Trophoblast cell (in vitro differentiated cells and primary cell): ENCODE data around the gene TAAR2.
"Not testable (repeated sequence)": the region's sequence is repeated elsewhere in the genome, so short reads cannot be mapped to it uniquely, and the experiment has no call there.

Experiments
- DNase-seq, 2 donors: peaks; one replicate each; pipeline ENCODE4 v3.0.0-alpha.2; 2016
- H2AFZ ChIP-seq: 2 replicates; pipeline ENCODE4 v1.6.1; 2013; ENCODE audit warnings: low read length, moderate library complexity, mild to moderate bottlenecking; ENCODE audit not compliant: insufficient read depth, poor library complexity
- H2AK5ac ChIP-seq: 2 replicates; pipeline ENCODE4 v1.6.1; 2013; ENCODE audit warnings: mild to moderate bottlenecking, low read length
- H2BK120ac ChIP-seq: 2 replicates; pipeline ENCODE4 v1.6.1; 2013; ENCODE audit warnings: low read length, mild to moderate bottlenecking, moderate library complexity; ENCODE audit not compliant: insufficient read depth, poor library complexity
- H2BK12ac ChIP-seq: 2 replicates; pipeline ENCODE4 v1.6.1; 2013; ENCODE audit warnings: mild to moderate bottlenecking, low read length, moderate library complexity
- H2BK5ac ChIP-seq: 2 replicates; pipeline ENCODE4 v1.6.1; 2013; ENCODE audit warnings: low read length, low read depth, moderate library complexity, mild to moderate bottlenecking; ENCODE audit not compliant: poor library complexity
- H3K14ac ChIP-seq: 2 replicates; pipeline ENCODE4 v1.6.1; 2013; ENCODE audit warnings: mild to moderate bottlenecking, low read length
- H3K18ac ChIP-seq: 2 replicates; pipeline ENCODE4 v1.6.1; 2013; ENCODE audit warnings: mild to moderate bottlenecking, low read length
- H3K23ac ChIP-seq: 2 replicates; pipeline ENCODE4 v1.6.1; 2013; ENCODE audit warnings: low read length
- H3K27ac ChIP-seq: 2 replicates; pipeline ENCODE4 v1.5.1; 2013; ENCODE audit warnings: low read depth, mild to moderate bottlenecking, inconsistent platforms, low read length, moderate library complexity
- H3K27me3 ChIP-seq: 2 replicates; pipeline ENCODE4 v1.6.1; 2013; ENCODE audit warnings: inconsistent platforms, mild to moderate bottlenecking, low read length, moderate library complexity; ENCODE audit not compliant: insufficient read depth
- H3K36me3 ChIP-seq, 2 experiments: 1 replicate in 1 of 2; 2 replicates in 1 of 2; pipeline ENCODE4 v1.6.1; 2013; ENCODE audit warnings: low read length in 2 of 2, mild to moderate bottlenecking in 2 of 2, moderate library complexity in 1 of 2; ENCODE audit not compliant: insufficient read depth in 2 of 2, control insufficient read depth in 1 of 2
- H3K4ac ChIP-seq: 2 replicates; pipeline ENCODE4 v1.6.1; 2013; ENCODE audit warnings: low read depth, mild to moderate bottlenecking, low read length, moderate library complexity
- H3K4me1 ChIP-seq, 2 experiments: 1 replicate in 1 of 2; 2 replicates in 1 of 2; pipeline ENCODE4 v1.6.1; 2013; ENCODE audit warnings: low read length in 2 of 2, mild to moderate bottlenecking in 2 of 2, moderate library complexity in 1 of 2; ENCODE audit not compliant: insufficient read depth in 2 of 2, control insufficient read depth in 1 of 2
- H3K4me2 ChIP-seq: 2 replicates; pipeline ENCODE4 v1.6.1; 2013; ENCODE audit warnings: inconsistent platforms, mild to moderate bottlenecking, low read length, moderate library complexity
- H3K4me3 ChIP-seq: 2 replicates; pipeline ENCODE4 v1.5.1; 2013; ENCODE audit warnings: mild to moderate bottlenecking, low read depth, low read length, inconsistent platforms
- H3K79me1 ChIP-seq: one replicate; pipeline ENCODE4 v1.6.1; 2013; ENCODE audit warnings: low read length
- H3K79me2 ChIP-seq: 2 replicates; pipeline ENCODE4 v1.6.1; 2013; ENCODE audit warnings: low read length, mild to moderate bottlenecking; ENCODE audit not compliant: control insufficient read depth, insufficient read depth, poor library complexity
- H3K9ac ChIP-seq: 2 replicates; pipeline ENCODE4 v1.6.1; 2013; ENCODE audit warnings: mild to moderate bottlenecking, low read length
- H3K9me3 ChIP-seq: 2 replicates; pipeline ENCODE4 v1.6.1; 2013; ENCODE audit warnings: low read depth, mild to moderate bottlenecking, control low read depth, inconsistent platforms, low read length; ENCODE audit not compliant: insufficient read depth
- H4K12ac ChIP-seq: 2 replicates; pipeline ENCODE4 v1.6.1; 2013; ENCODE audit warnings: low read depth, mild to moderate bottlenecking, low read length, moderate library complexity
- H4K8ac ChIP-seq: 2 replicates; pipeline ENCODE4 v1.6.1; 2013; ENCODE audit warnings: low read depth, mild to moderate bottlenecking, low read length, moderate library complexity
- H4K91ac ChIP-seq: one replicate; pipeline ENCODE4 v1.6.1; 2013; ENCODE audit warnings: low read depth, mild to moderate bottlenecking, low read length, moderate library complexity
- WGBS: extraction: QIAGEN DNeasy Blood & Tissue Kit; methylation state at CpG from one replicate; pipeline ENCODE4 v1.1.7; 2013; ENCODE audit warnings: missing lambda C conversion rate; ENCODE audit not compliant: insufficient read length, insufficient coverage; ENCODE audit errors: extremely low coverage; 5-methylcytosine and 5-hydroxymethylcytosine counted together

Gene TAAR2

DNA sequence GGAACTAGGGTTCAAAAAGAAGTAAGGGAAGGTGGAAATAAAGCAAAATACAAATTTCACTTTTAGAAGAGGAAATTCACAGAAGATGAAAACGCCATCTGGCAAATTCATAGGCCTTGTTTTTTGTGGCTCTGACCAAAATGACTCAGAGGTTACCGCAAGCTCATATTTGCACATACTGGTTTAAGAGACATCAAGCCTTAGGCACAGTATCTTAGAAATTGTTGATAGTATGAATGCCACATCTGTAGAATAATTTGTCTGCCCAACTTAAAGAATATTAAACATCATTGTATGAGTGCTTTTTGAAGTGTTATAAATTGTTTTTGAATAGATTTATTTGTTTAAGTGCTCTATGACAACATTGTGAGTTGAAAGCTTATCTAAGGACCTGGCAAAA, 24.3 kb upstream of the TAAR2 start:
- Histone ChIP-seq H3K27me3 (no peaks in the 10 kb centered on the region), H2BK120ac (no peak overlapping the region), H3K14ac (no peak overlapping the region), H3K36me3 (no peaks in the 10 kb centered on the region), H3K4me2 (no peak overlapping the region), H4K12ac (no peak overlapping the region), H2AFZ (no peak overlapping the region), H3K4me1 (no peaks in the 10 kb centered on the region), H4K91ac (no peak overlapping the region), H3K79me1 (peaks cover 2% of the 10 kb centered on the region), H3K4me3 (no peak overlapping the region), H2BK12ac (no peak overlapping the region), H4K8ac (no peak overlapping the region), H2AK5ac (no peak overlapping the region), H3K9ac (no peak overlapping the region), H2BK5ac (no peak overlapping the region), H3K18ac (no peak overlapping the region), H3K79me2 (no peaks in the 10 kb centered on the region), H3K23ac (no peak overlapping the region), H3K9me3 (no peaks in the 10 kb centered on the region), H3K4ac (no peak overlapping the region), H3K27ac (no peak overlapping the region)
- DNase-seq, result peak in 1 of 2 donors; percentile 5
- no CpG with 5 or more reads among the region's 2 CpGs for WGBS

DNA sequence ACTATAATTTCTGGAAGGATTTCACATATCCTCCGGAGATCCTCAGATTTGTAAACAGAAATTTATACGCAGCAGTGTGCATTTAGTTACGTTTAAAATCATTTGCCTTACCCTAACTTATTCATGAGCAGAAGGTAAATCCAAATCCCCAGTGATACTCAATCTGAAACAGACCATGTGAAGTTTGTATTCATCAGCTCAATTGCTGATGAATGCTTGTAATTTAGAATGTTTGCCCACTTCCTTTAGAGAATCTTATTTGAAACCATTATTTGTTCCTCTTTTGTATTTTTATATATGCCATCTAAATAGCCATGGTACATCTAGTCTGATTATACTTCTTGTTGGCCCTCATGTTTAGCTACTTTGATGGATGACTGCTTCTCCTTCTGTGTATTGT, 19.5 kb upstream of the TAAR2 start:
- no CpG with 5 or more reads among the region's 3 CpGs for WGBS
- no peak overlapping the region for H3K23ac ChIP-seq
- H4K12ac ChIP-seq, result no peak overlapping the region
- no peak overlapping the region for H2AK5ac ChIP-seq
- H2BK5ac ChIP-seq, result no peak overlapping the region
- no peaks in the 10 kb centered on the region for H3K79me1 ChIP-seq
- no peak overlapping the region for H4K8ac ChIP-seq
- no peak for DNase-seq
- H3K36me3 ChIP-seq, result no peaks in the 10 kb centered on the region
- no peak overlapping the region for H4K91ac ChIP-seq
- no peak overlapping the region for H3K4me2 ChIP-seq
- no peak overlapping the region for H3K4me3 ChIP-seq
- no peak overlapping the region for H3K27ac ChIP-seq
- H3K4ac ChIP-seq, result no peak overlapping the region
- no peak overlapping the region for H2BK120ac ChIP-seq
- no peaks in the 10 kb centered on the region for H3K9me3 ChIP-seq
- H3K18ac ChIP-seq, result no peak overlapping the region
- H3K79me2 ChIP-seq, result no peaks in the 10 kb centered on the region
- no peak overlapping the region for H2AFZ ChIP-seq
- H2BK12ac ChIP-seq, result no peak overlapping the region
- no peaks in the 10 kb centered on the region for H3K4me1 ChIP-seq
- H3K9ac ChIP-seq, result no peak overlapping the region
- H3K27me3 ChIP-seq, result no peaks in the 10 kb centered on the region
- H3K14ac ChIP-seq, result no peak overlapping the region

DNA sequence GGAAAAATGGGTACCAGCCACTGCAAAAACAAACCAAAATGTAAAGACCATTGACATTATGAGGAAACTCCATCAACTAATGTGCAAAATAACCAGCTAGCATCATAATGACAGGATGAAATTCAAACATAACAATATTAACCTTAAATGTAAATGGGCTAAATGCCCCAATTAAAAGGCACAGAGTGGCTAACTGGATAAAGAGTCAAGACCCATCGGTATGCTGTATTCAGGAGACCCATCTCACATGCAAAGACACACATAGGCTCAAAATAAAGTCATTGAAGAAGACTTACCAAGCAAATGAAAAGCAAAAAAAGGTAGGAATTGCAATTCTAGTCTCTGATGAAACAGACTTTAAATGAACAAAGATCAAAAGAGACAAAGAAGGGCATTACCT, 13.1 kb upstream of the TAAR2 start:
- not testable (repeated sequence) for H3K4me3 ChIP-seq, H2AK5ac ChIP-seq, H4K8ac ChIP-seq, H3K9me3 ChIP-seq, H2BK5ac ChIP-seq, H3K14ac ChIP-seq, H2BK12ac ChIP-seq, H3K27ac ChIP-seq, H3K18ac ChIP-seq, H3K36me3 ChIP-seq, H3K4me1 ChIP-seq, H3K23ac ChIP-seq, H3K79me2 ChIP-seq, H3K9ac ChIP-seq, H4K91ac ChIP-seq, H2AFZ ChIP-seq, DNase-seq, H4K12ac ChIP-seq, H3K79me1 ChIP-seq, H3K4me2 ChIP-seq, H3K27me3 ChIP-seq, H3K4ac ChIP-seq, H2BK120ac ChIP-seq
- no CpG with 5 or more reads among the region's 1 CpG for WGBS

DNA sequence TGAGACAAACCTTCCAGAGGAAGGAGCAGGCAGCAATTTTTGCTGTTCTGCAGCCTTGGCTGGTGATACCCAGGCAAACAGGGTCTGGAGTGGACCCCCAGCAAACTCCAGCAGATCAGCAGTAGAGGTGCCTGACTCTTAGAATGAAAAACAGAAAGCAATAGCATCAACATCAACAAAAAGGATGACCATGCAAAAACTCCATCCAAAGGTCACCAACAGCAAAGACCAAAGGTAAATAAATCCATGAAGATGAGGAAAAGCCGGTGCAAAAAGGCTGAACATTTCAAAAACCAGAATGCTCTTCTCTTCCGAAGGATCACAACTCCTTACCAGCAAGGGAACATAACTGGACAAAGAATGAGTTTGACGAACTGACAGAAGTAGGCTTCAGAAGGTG, 11.8 kb upstream of the TAAR2 start:
- no CpG with 5 or more reads among the region's 3 CpGs for WGBS
- H2AFZ ChIP-seq, H2BK120ac ChIP-seq, H3K18ac ChIP-seq, H3K4ac ChIP-seq, H2BK5ac ChIP-seq, H3K9me3 ChIP-seq, H3K4me2 ChIP-seq, H3K14ac ChIP-seq, H2AK5ac ChIP-seq, H3K79me2 ChIP-seq, H3K4me3 ChIP-seq, H2BK12ac ChIP-seq, H3K23ac ChIP-seq, H4K91ac ChIP-seq, DNase-seq, H3K27me3 ChIP-seq, H3K4me1 ChIP-seq, H4K12ac ChIP-seq, H4K8ac ChIP-seq, H3K36me3 ChIP-seq, H3K27ac ChIP-seq, H3K79me1 ChIP-seq, H3K9ac ChIP-seq: not testable (repeated sequence)
